GM23248 (cell line): ENCODE results near the gene IL1RAPL1. TPM values are rescaled to one million over a fixed set of nuclear protein-coding genes. Genes with fewer than 3 reads are reported as not detected.

Experiments
- DNase-seq: peaks from one replicate; pipeline ENCODE4 v3.0.0-alpha.2; 2015
- H2AFZ ChIP-seq: fragments of 200-600 bp; sonication (generic); 2 replicates; pipeline ENCODE4 v1.6.1; 2016; ENCODE audit warnings: antibody characterized with exemption
- H3F3A ChIP-seq: fragments of 200-600 bp; sonication (generic); 2 replicates; pipeline ENCODE4 v1.6.1; 2016; ENCODE audit warnings: mild to moderate bottlenecking, antibody characterized with exemption, mixed run types; ENCODE audit not compliant: insufficient read depth
- H3K27ac ChIP-seq: fragments of 200-600 bp; sonication (generic); 2 replicates; pipeline ENCODE4 v1.5.1; 2016; ENCODE audit warnings: mild to moderate bottlenecking
- H3K27me3 ChIP-seq: fragments of 200-600 bp; sonication (generic); replicated peaks from 2 replicates; pipeline ENCODE4 v1.6.1; 2016; ENCODE audit warnings: mild to moderate bottlenecking; ENCODE audit not compliant: insufficient read depth
- H3K36me3 ChIP-seq: fragments of 200-600 bp; sonication (generic); 2 replicates; pipeline ENCODE4 v1.6.1; 2016; ENCODE audit warnings: low read depth, mild to moderate bottlenecking
- H3K4me1 ChIP-seq: fragments of 200-600 bp; sonication (generic); 2 replicates; pipeline ENCODE4 v1.6.1; 2016; ENCODE audit warnings: mild to moderate bottlenecking; ENCODE audit not compliant: insufficient read depth
- H3K4me2 ChIP-seq: fragments of 200-600 bp; sonication (generic); one replicate; pipeline ENCODE4 v1.6.1; 2016; ENCODE audit warnings: mild to moderate bottlenecking; ENCODE audit not compliant: unreplicated experiment
- H3K4me3 ChIP-seq: fragments of 200-600 bp; sonication (generic); 2 replicates; pipeline ENCODE4 v1.5.1; 2016; ENCODE audit warnings: mild to moderate bottlenecking
- H3K79me2 ChIP-seq: fragments of 200-600 bp; sonication (generic); 2 replicates; pipeline ENCODE4 v1.6.1; 2016; ENCODE audit warnings: mild to moderate bottlenecking; ENCODE audit not compliant: insufficient read depth
- H3K9ac ChIP-seq: fragments of 200-600 bp; sonication (generic); 2 replicates; pipeline ENCODE4 v1.6.1; 2016; ENCODE audit warnings: mild to moderate bottlenecking
- H3K9me2 ChIP-seq: fragments of 200-600 bp; sonication (generic); 2 replicates; pipeline ENCODE4 v1.6.1; 2016; ENCODE audit warnings: mixed run types, mild to moderate bottlenecking, moderate library complexity; ENCODE audit not compliant: insufficient read depth
- H3K9me3 ChIP-seq: fragments of 200-600 bp; sonication (generic); one replicate; pipeline ENCODE4 v1.6.1; 2017; ENCODE audit warnings: low read depth
- H4K20me1 ChIP-seq: fragments of 200-600 bp; sonication (generic); 2 replicates; pipeline ENCODE4 v1.6.0; 2016; ENCODE audit not compliant: insufficient read depth
- EZH2 ChIP-seq: fragments of 200-600 bp; sonication (generic); IDR thresholded peaks from 2 replicates; pipeline ENCODE4 v1.6.1; 2018; ENCODE audit warnings: antibody characterized with exemption, mild to moderate bottlenecking; ENCODE audit not compliant: insufficient read depth, poor library complexity, severe bottlenecking
- EZH2phosphoT487 ChIP-seq: fragments of 200-600 bp; sonication (generic); IDR thresholded peaks from 2 replicates; pipeline ENCODE4 v1.6.1; 2018; ENCODE audit warnings: antibody characterized with exemption, moderate library complexity, mild to moderate bottlenecking, low read depth; ENCODE audit not compliant: insufficient read depth
- WGBS, 2 experiments: methylation state at CpG; one replicate each; pipeline ENCODE4 v1.1.6; 2015 to 2017; ENCODE audit warnings: low lambda C conversion rate in 2 of 2, low coverage in 1 of 2; ENCODE audit errors: missing lambda C conversion rate in 2 of 2; 5-methylcytosine and 5-hydroxymethylcytosine counted together
- in situ Hi-C: fragments of 300-500 bp; cut with MboI; formaldehyde crosslinking; loops from 2 replicates; pipeline ENCODE4 v1.15.0; 2020
- polyA plus RNA-seq: library from polyadenylated mRNA; unstranded; fragments of >200 nt; fragmentation: Nextera tagmentation; extraction: Ambion mirVana; gene quantifications from 2 replicates; pipeline ENCODE4 v1.2.1, GENCODE V29; 2016
- total RNA-seq: library from RNA; depleted of rRNA; stranded (reverse); fragments of >200 nt; shearing (Covaris generic); gene quantifications from 2 replicates; pipeline ENCODE4 v1.2.3, GENCODE V29; 2014

IL1RAPL1 gene
- total and polyA plus RNA-seq, 2 experiments from 2014 or later: not detected

- Histone ChIP-seq H3K9me2 (no peaks in the 10 kb centered on the region), H3K79me2 (no peaks in the 10 kb centered on the region), H3K4me2 (no peak overlapping the region), H3K27ac (no peak overlapping the region), H3K9me3 (no peaks in the 10 kb centered on the region), H3K4me1 (no peaks in the 10 kb centered on the region), H2AFZ (no peak overlapping the region), H3K9ac (no peak overlapping the region), H3F3A (no peaks in the 10 kb centered on the region), H3K27me3 (no peaks in the 10 kb centered on the region), H4K20me1 (no peaks in the 10 kb centered on the region), H3K4me3 (no peak overlapping the region), H3K36me3 (no peaks in the 10 kb centered on the region)
- WGBS, 2 experiments: 44 to 50% methylated on average over 4 of the region's 4 CpGs
- no peak for DNase-seq
- in situ Hi-C loops: no loop called here
- TF ChIP-seq EZH2phosphoT487 (no peak), EZH2 (no peak)
These were observed 944.1 kb downstream of the IL1RAPL1 start for GRCh38 chrX:29531336-29531735.

GRCh38 chrX:29535212-29536162 lies 948.2 kb downstream of the IL1RAPL1 start:
- peak; percentile 7 for DNase-seq
- Histone ChIP-seq H2AFZ (no peak overlapping the region), H3K9me2 (no peaks in the 10 kb centered on the region), H3K79me2 (no peaks in the 10 kb centered on the region), H3K9ac (no peak overlapping the region), H3K27ac (no peak overlapping the region), H3K36me3 (no peaks in the 10 kb centered on the region), H3K4me1 (no peaks in the 10 kb centered on the region), H3K9me3 (no peaks in the 10 kb centered on the region), H3K4me3 (no peak overlapping the region), H3K4me2 (no peak overlapping the region), H3F3A (no peaks in the 10 kb centered on the region), H3K27me3 (no peaks in the 10 kb centered on the region), H4K20me1 (no peaks in the 10 kb centered on the region)
- no peak for TF ChIP-seq EZH2
- TF ChIP-seq EZH2phosphoT487: no peak
- in situ Hi-C loops: no loop called here
- 7 to 25% methylated on average over 1 of the region's 1 CpG for WGBS, 2 experiments

DNA sequence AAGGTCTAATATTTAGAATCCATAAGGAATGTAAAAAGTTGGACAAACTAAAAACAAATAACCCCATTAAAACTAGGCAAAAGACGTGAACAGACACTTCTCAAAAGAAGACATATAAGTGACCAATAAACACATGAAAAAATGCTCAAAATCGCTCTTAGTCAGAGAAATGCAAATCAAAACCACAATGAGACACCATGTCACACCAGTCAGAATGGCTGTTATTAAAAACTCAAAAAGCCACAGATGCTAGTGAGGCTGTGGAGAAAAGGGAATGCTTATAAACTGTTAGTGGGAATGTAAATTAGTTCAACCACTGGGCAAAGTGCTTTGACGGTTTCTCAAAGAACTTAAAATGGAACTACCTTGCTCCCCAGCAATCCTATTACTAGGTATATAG lies 953.8 kb downstream of the IL1RAPL1 start:
- H3K27me3 ChIP-seq: no peaks in the 10 kb centered on the region
- H4K20me1 ChIP-seq: no peaks in the 10 kb centered on the region
- H3F3A ChIP-seq: no peaks in the 10 kb centered on the region
- TF ChIP-seq EZH2 (no peak), EZH2phosphoT487 (no peak)
- H3K9me3 ChIP-seq: no peaks in the 10 kb centered on the region
- H3K36me3 ChIP-seq: no peaks in the 10 kb centered on the region
- no peak overlapping the region for H3K9ac ChIP-seq
- no peak overlapping the region for H3K27ac ChIP-seq
- H3K4me2 ChIP-seq: no peak overlapping the region
- H2AFZ ChIP-seq: no peak overlapping the region
- H3K79me2 ChIP-seq: no peaks in the 10 kb centered on the region
- in situ Hi-C loops: no loop called here
- H3K4me1 ChIP-seq: no peaks in the 10 kb centered on the region
- 53 to 57% methylated on average over 3 of the region's 3 CpGs for WGBS, 2 experiments
- DNase-seq: no peak
- H3K9me2 ChIP-seq: no peaks in the 10 kb centered on the region
- H3K4me3 ChIP-seq: no peak overlapping the region

GRCh38 chrX:29542152-29542551 lies 954.9 kb downstream of the IL1RAPL1 start:
- WGBS, 2 experiments: 8 to 45% methylated on average over 1 of the region's 1 CpG
- Histone ChIP-seq H3K9me3 (no peaks in the 10 kb centered on the region), H3K4me1 (no peaks in the 10 kb centered on the region), H3K27ac (no peak overlapping the region), H3K79me2 (no peaks in the 10 kb centered on the region), H3K36me3 (no peaks in the 10 kb centered on the region), H3K4me2 (no peak overlapping the region), H4K20me1 (no peaks in the 10 kb centered on the region), H3K9me2 (no peaks in the 10 kb centered on the region), H2AFZ (no peak overlapping the region), H3F3A (no peaks in the 10 kb centered on the region), H3K27me3 (no peaks in the 10 kb centered on the region), H3K4me3 (no peak overlapping the region), H3K9ac (no peak overlapping the region)
- in situ Hi-C loops: no loop called here
- no peak for TF ChIP-seq EZH2
- no peak for TF ChIP-seq EZH2phosphoT487
- no peak for DNase-seq
